Endothelial cell (in vitro differentiated cells): ENCODE measurements around the gene GREB1. TPM values are rescaled to one million over a fixed set of nuclear protein-coding genes. Genes with fewer than 3 reads are reported as not detected.

Experiments used
- DNase-seq: peaks from one replicate; pipeline ENCODE4 v3.0.0; 2021; ENCODE audit warnings: low spot score
- H3K27ac Mint-ChIP-seq: one replicate; pipeline ENCODE4 v1.8.0; 2021; ENCODE audit warnings: mixed read lengths, inconsistent platforms; ENCODE audit not compliant: unreplicated experiment
- H3K27me3 Mint-ChIP-seq: one replicate; pipeline ENCODE4 v1.8.0; 2021; ENCODE audit warnings: mild to moderate bottlenecking, moderate library complexity, mixed read lengths, inconsistent platforms; ENCODE audit not compliant: unreplicated experiment
- H3K36me3 Mint-ChIP-seq: one replicate; pipeline ENCODE4 v1.8.0; 2021; ENCODE audit warnings: mild to moderate bottlenecking, low read depth, mixed read lengths, inconsistent platforms; ENCODE audit not compliant: unreplicated experiment
- H3K4me1 Mint-ChIP-seq: one replicate; pipeline ENCODE4 v1.8.0; 2021; ENCODE audit warnings: mild to moderate bottlenecking, mixed read lengths, inconsistent platforms; ENCODE audit not compliant: unreplicated experiment
- H3K4me3 Mint-ChIP-seq: one replicate; pipeline ENCODE4 v1.8.0; 2021; ENCODE audit warnings: mild to moderate bottlenecking, mixed read lengths, inconsistent platforms; ENCODE audit not compliant: unreplicated experiment
- H3K9me3 Mint-ChIP-seq: one replicate; pipeline ENCODE4 v1.8.0; 2021; ENCODE audit warnings: mixed read lengths, inconsistent platforms; ENCODE audit not compliant: unreplicated experiment
- CTCF ChIP-seq: fragments of 200-600 bp; sonication (generic); IDR thresholded peaks from one replicate; pipeline ENCODE4 v1.5.0; 2021; ENCODE audit warnings: antibody characterized with exemption; ENCODE audit not compliant: unreplicated experiment
- total RNA-seq: library from RNA; stranded (reverse); fragmentation: NEBNext Ultra II Directional; extraction: Animal tissue kit (Norgen Biotek cat#: 25700); gene quantifications from one replicate; pipeline ENCODE4 v1.2.1, GENCODE V29; 2021; ENCODE audit not compliant: unreplicated experiment

Gene GREB1
- total RNA-seq, 1 donor from 2014 or later = 35.9 TPM

- no peak for DNase-seq
- H3K9me3 Mint-ChIP-seq = no peaks in the 10 kb centered on the region
- H3K27me3 Mint-ChIP-seq = no peaks in the 10 kb centered on the region
- H3K27ac Mint-ChIP-seq = no peak overlapping the region
- no peak for TF ChIP-seq CTCF
- peaks cover 13% of the 10 kb centered on the region for H3K36me3 Mint-ChIP-seq
- H3K4me1 Mint-ChIP-seq = peaks cover 3% of the 10 kb centered on the region
- H3K4me3 Mint-ChIP-seq = no peak overlapping the region
These were observed 59.1 kb downstream of the GREB1 start for GRCh38 chr2:11592671-11593574.

GRCh38 chr2:11596801-11597200 lies 63.0 kb downstream of the GREB1 start:
- no peaks in the 10 kb centered on the region for H3K9me3 Mint-ChIP-seq
- H3K36me3 Mint-ChIP-seq = peaks cover 25% of the 10 kb centered on the region
- no peak for TF ChIP-seq CTCF
- no peak overlapping the region for H3K4me3 Mint-ChIP-seq
- peaks cover 3% of the 10 kb centered on the region for H3K4me1 Mint-ChIP-seq
- no peak for DNase-seq
- peaks cover 2% of the 10 kb centered on the region for H3K27me3 Mint-ChIP-seq
- H3K27ac Mint-ChIP-seq = no peak overlapping the region

- Mint-ChIP-seq H3K27me3 (peaks cover 2% of the 10 kb centered on the region), H3K4me3 (no peak overlapping the region), H3K36me3 (peaks cover 25% of the 10 kb centered on the region), H3K9me3 (no peaks in the 10 kb centered on the region), H3K4me1 (peaks cover 9% of the 10 kb centered on the region), H3K27ac (no peak overlapping the region)
- no peak for DNase-seq
- TF ChIP-seq CTCF = no peak
These were observed 63.8 kb downstream of the GREB1 start for GRCh38 chr2:11597538-11598225.

GRCh38 chr2:11598228-11598731 lies 64.4 kb downstream of the GREB1 start:
- no peak overlapping the region for H3K27ac Mint-ChIP-seq
- peaks cover 2% of the 10 kb centered on the region for H3K27me3 Mint-ChIP-seq
- no peak for TF ChIP-seq CTCF
- H3K9me3 Mint-ChIP-seq = no peaks in the 10 kb centered on the region
- H3K4me1 Mint-ChIP-seq = peaks cover 11% of the 10 kb centered on the region
- H3K36me3 Mint-ChIP-seq = peaks cover 25% of the 10 kb centered on the region
- no peak overlapping the region for H3K4me3 Mint-ChIP-seq
- DNase-seq = no peak
